Measurements from ENCODE around the gene ERGIC3.

Gene ERGIC3

GRCh38 chr20:35598899-35599775 lies 57.3 kb downstream of the ERGIC3 start:
- no peak for DNase-seq (ENCODE audit: low spot score)

GRCh38 chr20:35599776-35600120 lies 57.9 kb downstream of the ERGIC3 start:
- no peak for DNase-seq (ENCODE audit: low spot score)

GRCh38 chr20:35600176-35600992 lies 58.5 kb downstream of the ERGIC3 start:
- no peak for DNase-seq (ENCODE audit: low spot score)

- DNase-seq (ENCODE audit: low spot score) = no peak
These were observed 59.4 kb downstream of the ERGIC3 start for GRCh38 chr20:35600993-35601973.

- no peak for DNase-seq (ENCODE audit: low spot score)
These were observed 60.1 kb downstream of the ERGIC3 start for GRCh38 chr20:35601990-35602389.

- no peak for DNase-seq (ENCODE audit: low spot score)
These were observed 61.1 kb downstream of the ERGIC3 start for GRCh38 chr20:35602851-35603495.

- no peak for DNase-seq (ENCODE audit: low spot score)
These were observed 62.0 kb downstream of the ERGIC3 start for GRCh38 chr20:35603695-35604448.

- DNase-seq (ENCODE audit: low spot score) = no peak
These were observed 62.5 kb downstream of the ERGIC3 start for GRCh38 chr20:35604449-35604747.

GRCh38 chr20:35606127-35606526 lies 64.2 kb downstream of the ERGIC3 start:
- DNase-seq (ENCODE audit: low spot score) = no peak
